GM19463 (cell line): ENCODE results near the gene CEP97.
"Not testable (repeated sequence)": the region's sequence is repeated elsewhere in the genome, so short reads cannot be mapped to it uniquely, and the experiment has no call there.

ENCODE experiments used
- ATAC-seq: cut with Tn5 transposase; IDR thresholded peaks from one replicate; pipeline ENCODE4 v1.9.1; 2021; ENCODE audit warnings: mild to moderate bottlenecking, moderate library complexity; ENCODE audit not compliant: unreplicated experiment

Gene CEP97

GRCh38 chr3:101701696-101702634, 22.4 kb upstream of the CEP97 start:
- no peak for ATAC-seq

GRCh38 chr3:101702726-101703125, 21.7 kb upstream of the CEP97 start:
- ATAC-seq, result no peak

- no peak for ATAC-seq
Measured at GRCh38 chr3:101703169-101703568, 21.2 kb upstream of the CEP97 start.

- ATAC-seq, result not testable (repeated sequence)
Measured at GRCh38 chr3:101704639-101705038, 19.8 kb upstream of the CEP97 start.

GRCh38 chr3:101709126-101709525, 15.3 kb upstream of the CEP97 start:
- ATAC-seq, result no peak

- no peak for ATAC-seq
Measured at GRCh38 chr3:101718455-101718854, 6.0 kb upstream of the CEP97 start.

- no peak for ATAC-seq
Measured at GRCh38 chr3:101719604-101720185, 4.7 kb upstream of the CEP97 start.

GRCh38 chr3:101720851-101721840, 3.3 kb upstream of the CEP97 start:
- no peak for ATAC-seq

GRCh38 chr3:101722394-101723173, 1.8 kb upstream of the CEP97 start:
- peak; percentile 29 for ATAC-seq

GRCh38 chr3:101725194-101725889, 928 bp downstream of the CEP97 start:
- peak; percentile 5 for ATAC-seq

- no peak for ATAC-seq
Measured at GRCh38 chr3:101725890-101726275, 1.5 kb downstream of the CEP97 start.

- no peak for ATAC-seq
Measured at GRCh38 chr3:101729586-101729985, 5.2 kb downstream of the CEP97 start.

GRCh38 chr3:101730839-101731238, 6.4 kb downstream of the CEP97 start:
- no peak for ATAC-seq

- no peak for ATAC-seq
Measured at GRCh38 chr3:101732240-101732641, 7.8 kb downstream of the CEP97 start.

GRCh38 chr3:101735833-101736232, 11.4 kb downstream of the CEP97 start:
- ATAC-seq, result no peak

- ATAC-seq, result not testable (repeated sequence)
Measured at GRCh38 chr3:101741914-101742313, 17.5 kb downstream of the CEP97 start.

- no peak for ATAC-seq
Measured at GRCh38 chr3:101744811-101745210, 20.4 kb downstream of the CEP97 start.

- not testable (repeated sequence) for ATAC-seq
Measured at GRCh38 chr3:101745934-101746333, 21.5 kb downstream of the CEP97 start.

GRCh38 chr3:101753386-101754113, 29.1 kb downstream of the CEP97 start:
- not testable (repeated sequence) for ATAC-seq
